ENCODE results near the gene HCFC1.

The HCFC1 gene

GRCh38 chrX:153937056-153937455 is 34.6 kb downstream of the HCFC1 start:
- Histone ChIP-seq H3K9ac (ENCODE audit: low read length) (no peak overlapping the region), H3K36me3 (ENCODE audit: control insufficient read depth, insufficient read depth, low read length) (no peaks in the 10 kb centered on the region), H3K18ac (ENCODE audit: low read length) (no peak overlapping the region), H3K4ac (ENCODE audit: low read depth, low read length) (no peak overlapping the region), H3K4me2 (ENCODE audit: low read length) (no peak overlapping the region), H2BK5ac (ENCODE audit: low read length) (no peak overlapping the region), H2AK5ac (ENCODE audit: low read length) (no peak overlapping the region), H4K5ac (ENCODE audit: low read length) (no peak overlapping the region), H2BK120ac (ENCODE audit: low read depth, low read length) (no peak overlapping the region), H3K4me1 (ENCODE audit: control insufficient read depth, low read depth, low read length) (no peaks in the 10 kb centered on the region), H3K79me1 (ENCODE audit: low read length) (no peaks in the 10 kb centered on the region), H3K79me2 (ENCODE audit: control insufficient read depth, insufficient read depth, low read length) (peaks cover 10% of the 10 kb centered on the region), H3K23ac (ENCODE audit: low read length) (no peak overlapping the region), H3K4me3 (ENCODE audit: low read length) (no peak overlapping the region), H2BK15ac (replicated peaks; ENCODE audit: low read depth) (no peak overlapping the region), H3K27me3 (ENCODE audit: insufficient read depth, low read length, poor library complexity) (no peaks in the 10 kb centered on the region), H4K8ac (ENCODE audit: low read depth, low read length) (no peak overlapping the region), H3K27ac (ENCODE audit: low read depth, low read length) (no peak overlapping the region), H3K56ac (ENCODE audit: low read length) (no peak overlapping the region)
- no peak for DNase-seq
- no CpG with 5 or more reads among the region's 3 CpGs for WGBS (ENCODE audit: extremely low coverage, insufficient coverage, low lambda C conversion rate)

GRCh38 chrX:153935326-153935851 is 36.2 kb downstream of the HCFC1 start:
- H3K4ac ChIP-seq (ENCODE audit: low read depth, low read length): no peak overlapping the region

GRCh38 chrX:153934762-153935325 is 36.8 kb downstream of the HCFC1 start, which contains the start of gene NAA10:
NAA10 (minus strand) TSS chrX:153935037; CDS start chrX:153934904, 133 bp downstream.
- no peaks in the 10 kb centered on the region for H3K36me3 ChIP-seq (ENCODE audit: control insufficient read depth, insufficient read depth, low read length)
- H3K4ac ChIP-seq (ENCODE audit: low read depth, low read length): no peak within 1 kb of the TSS
- no peak within 1 kb of the TSS for H4K5ac ChIP-seq (ENCODE audit: low read length)
- WGBS (ENCODE audit: extremely low coverage, insufficient coverage, low lambda C conversion rate): no CpG with 5 or more reads among the region's 87 CpGs
- no peaks in the 10 kb centered on the region for H3K27me3 ChIP-seq (ENCODE audit: insufficient read depth, low read length, poor library complexity)
- H2BK120ac ChIP-seq (ENCODE audit: low read depth, low read length): peak within 1 kb of the TSS; percentile 67
- H3K27ac ChIP-seq (ENCODE audit: low read depth, low read length): no peak within 1 kb of the TSS
- H3K23ac ChIP-seq (ENCODE audit: low read length): no peak within 1 kb of the TSS
- no peak within 1 kb of the TSS for H2AK5ac ChIP-seq (ENCODE audit: low read length)
- H3K79me2 ChIP-seq (ENCODE audit: control insufficient read depth, insufficient read depth, low read length): peaks cover 10% of the 10 kb centered on the region
- peak within 1 kb of the TSS; percentile 61 for H3K4me2 ChIP-seq (ENCODE audit: low read length)
- no peaks in the 10 kb centered on the region for H3K79me1 ChIP-seq (ENCODE audit: low read length)
- H4K8ac ChIP-seq (ENCODE audit: low read depth, low read length): no peak within 1 kb of the TSS
- peak within 1 kb of the TSS; percentile 86 for H3K56ac ChIP-seq (ENCODE audit: low read length)
- peak within 1 kb of the TSS; percentile 65 for H3K4me3 ChIP-seq (ENCODE audit: low read length)
- no peak within 1 kb of the TSS for H2BK15ac ChIP-seq (replicated peaks; ENCODE audit: low read depth)
- DNase-seq: peak; percentile 73
- peak within 1 kb of the TSS; percentile 87 for H3K9ac ChIP-seq (ENCODE audit: low read length)
- H3K18ac ChIP-seq (ENCODE audit: low read length): peak within 1 kb of the TSS; percentile 73
- no peak within 1 kb of the TSS for H2BK5ac ChIP-seq (ENCODE audit: low read length)
- H3K4me1 ChIP-seq (ENCODE audit: control insufficient read depth, low read depth, low read length): no peaks in the 10 kb centered on the region

More at GRCh38 chrX:153935326-153935851, 36.2 kb downstream of the HCFC1 start:
- Histone ChIP-seq H4K5ac (ENCODE audit: low read length) (no peak overlapping the region), H2BK120ac (ENCODE audit: low read depth, low read length) (no peak overlapping the region), H3K56ac (ENCODE audit: low read length) (peak overlapping the region; percentile 34), H3K4me3 (ENCODE audit: low read length) (no peak overlapping the region), H3K79me1 (ENCODE audit: low read length) (no peaks in the 10 kb centered on the region), H2AK5ac (ENCODE audit: low read length) (no peak overlapping the region), H3K4me1 (ENCODE audit: control insufficient read depth, low read depth, low read length) (no peaks in the 10 kb centered on the region), H2BK5ac (ENCODE audit: low read length) (no peak overlapping the region), H3K79me2 (ENCODE audit: control insufficient read depth, insufficient read depth, low read length) (peaks cover 10% of the 10 kb centered on the region), H3K4me2 (ENCODE audit: low read length) (peak overlapping the region; percentile 20), H3K27ac (ENCODE audit: low read depth, low read length) (no peak overlapping the region), H3K23ac (ENCODE audit: low read length) (no peak overlapping the region), H4K8ac (ENCODE audit: low read depth, low read length) (no peak overlapping the region), H3K27me3 (ENCODE audit: insufficient read depth, low read length, poor library complexity) (no peaks in the 10 kb centered on the region), H3K36me3 (ENCODE audit: control insufficient read depth, insufficient read depth, low read length) (no peaks in the 10 kb centered on the region), H3K18ac (ENCODE audit: low read length) (no peak overlapping the region), H2BK15ac (replicated peaks; ENCODE audit: low read depth) (no peak overlapping the region), H3K9ac (ENCODE audit: low read length) (no peak overlapping the region)
- WGBS (ENCODE audit: extremely low coverage, insufficient coverage, low lambda C conversion rate): no CpG with 5 or more reads among the region's 32 CpGs
- peak; percentile 42 for DNase-seq

- WGBS (ENCODE audit: extremely low coverage, insufficient coverage, low lambda C conversion rate): no CpG with 5 or more reads among the region's 33 CpGs
- Histone ChIP-seq H3K4me3 (ENCODE audit: low read length) (peak overlapping the region; percentile 65), H3K27ac (ENCODE audit: low read depth, low read length) (no peak overlapping the region)
These were observed 37.4 kb downstream of the HCFC1 start for GRCh38 chrX:153934148-153934761.

GRCh38 chrX:153933748-153934147 is 37.9 kb downstream of the HCFC1 start:
- no peak overlapping the region for H4K5ac ChIP-seq (ENCODE audit: low read length)
- H3K4ac ChIP-seq (ENCODE audit: low read depth, low read length): no peak overlapping the region
- H3K27me3 ChIP-seq (ENCODE audit: insufficient read depth, low read length, poor library complexity): no peaks in the 10 kb centered on the region
- peak overlapping the region; percentile 87 for H3K9ac ChIP-seq (ENCODE audit: low read length)
- no peak overlapping the region for H3K27ac ChIP-seq (ENCODE audit: low read depth, low read length)
- H2BK15ac ChIP-seq (replicated peaks; ENCODE audit: low read depth): no peak overlapping the region
- peaks cover 10% of the 10 kb centered on the region for H3K79me2 ChIP-seq (ENCODE audit: control insufficient read depth, insufficient read depth, low read length)
- H3K23ac ChIP-seq (ENCODE audit: low read length): no peak overlapping the region
- H3K4me3 ChIP-seq (ENCODE audit: low read length): no peak overlapping the region
- H3K79me1 ChIP-seq (ENCODE audit: low read length): no peaks in the 10 kb centered on the region
- H3K4me2 ChIP-seq (ENCODE audit: low read length): peak overlapping the region; percentile 61
- H2BK5ac ChIP-seq (ENCODE audit: low read length): no peak overlapping the region
- WGBS (ENCODE audit: extremely low coverage, insufficient coverage, low lambda C conversion rate): no CpG with 5 or more reads among the region's 7 CpGs
- no peak overlapping the region for H4K8ac ChIP-seq (ENCODE audit: low read depth, low read length)
- no peaks in the 10 kb centered on the region for H3K4me1 ChIP-seq (ENCODE audit: control insufficient read depth, low read depth, low read length)
- H2BK120ac ChIP-seq (ENCODE audit: low read depth, low read length): no peak overlapping the region
- H2AK5ac ChIP-seq (ENCODE audit: low read length): no peak overlapping the region
- H3K36me3 ChIP-seq (ENCODE audit: control insufficient read depth, insufficient read depth, low read length): no peaks in the 10 kb centered on the region
- no peak for DNase-seq
- H3K18ac ChIP-seq (ENCODE audit: low read length): no peak overlapping the region
- peak overlapping the region; percentile 86 for H3K56ac ChIP-seq (ENCODE audit: low read length)

More at GRCh38 chrX:153934148-153934761, 37.4 kb downstream of the HCFC1 start:
- no peak overlapping the region for H2BK15ac ChIP-seq (replicated peaks; ENCODE audit: low read depth)
- H3K4ac ChIP-seq (ENCODE audit: low read depth, low read length): no peak overlapping the region
- peaks cover 10% of the 10 kb centered on the region for H3K79me2 ChIP-seq (ENCODE audit: control insufficient read depth, insufficient read depth, low read length)
- H3K23ac ChIP-seq (ENCODE audit: low read length): no peak overlapping the region
- no peaks in the 10 kb centered on the region for H3K79me1 ChIP-seq (ENCODE audit: low read length)
- no peak for DNase-seq
- peak overlapping the region; percentile 87 for H3K9ac ChIP-seq (ENCODE audit: low read length)
- no peak overlapping the region for H2AK5ac ChIP-seq (ENCODE audit: low read length)
- H3K36me3 ChIP-seq (ENCODE audit: control insufficient read depth, insufficient read depth, low read length): no peaks in the 10 kb centered on the region
- H4K5ac ChIP-seq (ENCODE audit: low read length): no peak overlapping the region
- no peaks in the 10 kb centered on the region for H3K4me1 ChIP-seq (ENCODE audit: control insufficient read depth, low read depth, low read length)
- no peak overlapping the region for H2BK5ac ChIP-seq (ENCODE audit: low read length)
- no peak overlapping the region for H4K8ac ChIP-seq (ENCODE audit: low read depth, low read length)
- peak overlapping the region; percentile 61 for H3K4me2 ChIP-seq (ENCODE audit: low read length)
- H2BK120ac ChIP-seq (ENCODE audit: low read depth, low read length): peak overlapping the region; percentile 67
- H3K18ac ChIP-seq (ENCODE audit: low read length): peak overlapping the region; percentile 73
- H3K27me3 ChIP-seq (ENCODE audit: insufficient read depth, low read length, poor library complexity): no peaks in the 10 kb centered on the region
- peak overlapping the region; percentile 86 for H3K56ac ChIP-seq (ENCODE audit: low read length)
